K562 (cell line): ENCODE data around the gene SCAMP2. TPM values are rescaled to one million over a fixed set of nuclear protein-coding genes. Genes with fewer than 3 reads are reported as not detected.

Experiments used
- CBFA2T2 ChIP-seq: fragments of 450-650 bp; conservative IDR thresholded peaks from 2 replicates; pipeline ENCODE4 v1.6.1; 2017; ENCODE audit warnings: mild to moderate bottlenecking
- CSDE1 ChIP-seq, 2 experiments: fragments of 450-650 bp; IDR thresholded peaks; 2 replicates each; pipeline ENCODE4 v1.6.1; 2016; ENCODE audit warnings: mild to moderate bottlenecking in 1 of 2
- HDAC1 ChIP-seq, 2 experiments: fragments of 450-650 bp; IDR thresholded peaks; 2 replicates each; pipeline ENCODE4 v1.6.1; 2016 to 2017; ENCODE audit warnings: inconsistent platforms in 1 of 2, mild to moderate bottlenecking in 1 of 2, moderate library complexity in 1 of 2
- IRF2 ChIP-seq: sonication (generic); formaldehyde crosslinking; IDR thresholded peaks from 2 replicates; pipeline ENCODE4 v1.8.1; 2022; ENCODE audit warnings: mild to moderate bottlenecking, missing genetic modification reagents
- KLF1 ChIP-seq: fragments of 450-650 bp; IDR thresholded peaks from 2 replicates; pipeline ENCODE4 v1.6.1; 2016; ENCODE audit warnings: missing genetic modification characterization, missing compliant biosample characterization
- MTF1 ChIP-seq: fragments of 250-450 bp; sonication (Bioruptor Pico); IDR thresholded peaks from 2 replicates; pipeline ENCODE4 v1.9.0; 2021; ENCODE audit warnings: moderate library complexity, mild to moderate bottlenecking, inconsistent platforms, borderline replicate concordance
- NR2C1 ChIP-seq, 2 experiments: fragments of 450-650 bp; IDR thresholded peaks; 2 replicates each; pipeline ENCODE4 v1.6.1; 2017; ENCODE audit warnings: mild to moderate bottlenecking in 2 of 2, antibody characterized with exemption in 1 of 2, inconsistent platforms in 1 of 2, missing compliant biosample characterization in 1 of 2, missing genetic modification characterization in 1 of 2
- RBM15 ChIP-seq: fragments of 200-400 bp; formaldehyde crosslinking; IDR thresholded peaks from 2 replicates; pipeline ENCODE4 v1.6.1; 2018; ENCODE audit warnings: mild to moderate bottlenecking, low read length, moderate library complexity; ENCODE audit not compliant: insufficient read depth
- ZNF3 ChIP-seq: fragments of 250-450 bp; sonication (Bioruptor Pico); IDR thresholded peaks from 2 replicates; pipeline ENCODE4 v1.5.0; 2021; ENCODE audit warnings: mild to moderate bottlenecking, moderate library complexity
- ZNF75A ChIP-seq: fragments of 450-650 bp; formaldehyde crosslinking; IDR thresholded peaks from 2 replicates; pipeline ENCODE4 v1.4.0; 2020; ENCODE audit warnings: mild to moderate bottlenecking
- polyA plus RNA-seq, 8 experiments: library from polyadenylated mRNA; depleted of rRNA in 4 of 8; stranded (reverse) in 5 of 8; unstranded in 3 of 8; fragments of >200 nt; fragmentation: Nextera tagmentation in 2 of 8; fragmentation: Illumina TruSeq in 1 of 8; extraction: Ambion mirVana in 2 of 8; extraction: Trizol in 1 of 8; gene quantifications; 2 replicates each; pipeline versions ENCODE4 v1.2.1 to v1.2.3, GENCODE V29; 2011 to 2014; ENCODE audit warnings: inconsistent platforms in 1 of 8, missing spikeins in 1 of 8
- total RNA-seq, 7 experiments: library from RNA; depleted of rRNA in 6 of 7; stranded (reverse); fragments of >200 nt in 6 of 7; fragmentation: Illumina TruSeq in 2 of 7; extraction: Trizol in 2 of 7; gene quantifications; 2 replicates each; pipeline versions ENCODE4 v1.2.1 to v1.2.3, GENCODE V29; 2011 to 2021; ENCODE audit warnings: low replicate concordance in 1 of 7
- TF ChIP-seq, protein P1 (sequence below), 2 experiments: fragments of 450-650 bp; formaldehyde crosslinking in 1 of 2; IDR thresholded peaks; 2 replicates each; pipeline versions ENCODE4 v1.4.0 to v1.6.1; 2014 to 2020; ENCODE audit warnings: mild to moderate bottlenecking in 2 of 2, borderline replicate concordance in 1 of 2, low read depth in 1 of 2

SCAMP2 gene
- total and polyA plus RNA-seq, 9 of the 15 experiments (the other 6 are each of a cell fraction or from before 2014, with no cell fraction given) = 5.9 to 61.1 (median 20.1) TPM

DNA sequence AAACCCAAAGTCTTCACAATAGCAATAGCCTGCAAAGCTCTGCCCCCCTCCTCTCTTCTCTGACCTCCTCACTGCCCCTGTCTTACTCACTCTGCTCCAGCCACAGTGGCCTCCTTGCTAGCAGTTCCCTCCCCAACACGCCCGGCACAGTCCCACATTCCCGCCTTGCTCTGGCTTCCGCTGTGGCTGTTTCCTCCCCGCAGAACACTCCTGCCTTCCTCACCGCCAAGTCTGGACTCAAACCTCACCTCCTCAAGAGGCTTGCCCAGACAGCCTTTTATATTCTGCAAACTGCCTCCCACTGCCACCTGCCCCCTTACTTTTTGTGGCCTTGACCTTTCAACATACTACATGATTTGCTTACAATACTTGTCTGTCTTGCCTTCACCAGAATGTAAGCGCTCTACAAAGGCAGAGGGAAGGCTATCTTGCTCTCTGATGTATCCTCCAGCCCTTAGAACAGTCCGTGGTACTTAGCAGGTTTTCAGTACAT is 16.3 kb upstream of the SCAMP2 start (continued):
- TF ChIP-seq, protein P1, sequence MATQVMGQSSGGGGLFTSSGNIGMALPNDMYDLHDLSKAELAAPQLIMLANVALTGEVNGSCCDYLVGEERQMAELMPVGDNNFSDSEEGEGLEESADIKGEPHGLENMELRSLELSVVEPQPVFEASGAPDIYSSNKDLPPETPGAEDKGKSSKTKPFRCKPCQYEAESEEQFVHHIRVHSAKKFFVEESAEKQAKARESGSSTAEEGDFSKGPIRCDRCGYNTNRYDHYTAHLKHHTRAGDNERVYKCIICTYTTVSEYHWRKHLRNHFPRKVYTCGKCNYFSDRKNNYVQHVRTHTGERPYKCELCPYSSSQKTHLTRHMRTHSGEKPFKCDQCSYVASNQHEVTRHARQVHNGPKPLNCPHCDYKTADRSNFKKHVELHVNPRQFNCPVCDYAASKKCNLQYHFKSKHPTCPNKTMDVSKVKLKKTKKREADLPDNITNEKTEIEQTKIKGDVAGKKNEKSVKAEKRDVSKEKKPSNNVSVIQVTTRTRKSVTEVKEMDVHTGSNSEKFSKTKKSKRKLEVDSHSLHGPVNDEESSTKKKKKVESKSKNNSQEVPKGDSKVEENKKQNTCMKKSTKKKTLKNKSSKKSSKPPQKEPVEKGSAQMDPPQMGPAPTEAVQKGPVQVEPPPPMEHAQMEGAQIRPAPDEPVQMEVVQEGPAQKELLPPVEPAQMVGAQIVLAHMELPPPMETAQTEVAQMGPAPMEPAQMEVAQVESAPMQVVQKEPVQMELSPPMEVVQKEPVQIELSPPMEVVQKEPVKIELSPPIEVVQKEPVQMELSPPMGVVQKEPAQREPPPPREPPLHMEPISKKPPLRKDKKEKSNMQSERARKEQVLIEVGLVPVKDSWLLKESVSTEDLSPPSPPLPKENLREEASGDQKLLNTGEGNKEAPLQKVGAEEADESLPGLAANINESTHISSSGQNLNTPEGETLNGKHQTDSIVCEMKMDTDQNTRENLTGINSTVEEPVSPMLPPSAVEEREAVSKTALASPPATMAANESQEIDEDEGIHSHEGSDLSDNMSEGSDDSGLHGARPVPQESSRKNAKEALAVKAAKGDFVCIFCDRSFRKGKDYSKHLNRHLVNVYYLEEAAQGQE (IDR thresholded peaks at IDR 0.05; ENCODE audit: borderline replicate concordance) = no peak
- TF ChIP-seq, protein P1 (CRISPR knock-in tag; IDR thresholded peaks at IDR 0.05; ENCODE audit: low read depth) = no peak
- TF ChIP-seq CSDE1 (IDR thresholded peaks at IDR 0.05) (no peak), ZNF3 (CRISPR knock-in tag) (no peak), ZNF75A (CRISPR knock-in tag) (no peak), HDAC1 (IDR thresholded peaks at IDR 0.05) (peak in 1 of 2 experiments; percentile 46; a peak in 1 of 4 replicates), RBM15 (no peak), CBFA2T2 (no peak), NR2C1 (IDR thresholded peaks at IDR 0.05) (no peak), NR2C1 (tag; IDR thresholded peaks at IDR 0.05) (no peak), IRF2 (CRISPR knock-in tag) (no peak), KLF1 (tag) (no peak), MTF1 (CRISPR knock-in tag) (no peak)
